Heart right ventricle (tissue), 16 donors: ENCODE results near the gene OSM. TPM values are rescaled to one million over a fixed set of nuclear protein-coding genes. Genes with fewer than 3 reads are reported as not detected.

Experiments used
- ATAC-seq, 8 donors: fragments of 200-7000 bp; cut with Tn5 transposase; one replicate each; pipeline ENCODE4 v1.9.1; 2020; ENCODE audit warnings: mild to moderate bottlenecking in 8 of 8, moderate library complexity in 8 of 8, moderate number of reproducible peaks in 1 of 8
- DNase-seq, 2 donors: peaks; one replicate each; pipeline ENCODE4 v3.0.0-alpha.2; 2020
- H3K27ac ChIP-seq, 10 donors: fragments of 200-600 bp; sonication (generic) in 2 of 10; one replicate each; pipeline versions ENCODE4 v1.5.0 to v1.8.0; 2020 to 2022; ENCODE audit warnings: mild to moderate bottlenecking in 3 of 10
- H3K27me3 ChIP-seq, 7 donors: fragments of 200-600 bp; one replicate each; pipeline ENCODE4 v1.8.0; 2021 to 2022; ENCODE audit warnings: mild to moderate bottlenecking in 2 of 7
- H3K36me3 ChIP-seq, 9 donors: fragments of 200-600 bp; sonication (generic) in 1 of 9; one replicate each; pipeline versions ENCODE4 v1.5.0 to v1.8.0; 2020 to 2022; ENCODE audit warnings: mild to moderate bottlenecking in 2 of 9
- H3K4me1 ChIP-seq, 9 donors: fragments of 200-600 bp; sonication (generic) in 1 of 9; one replicate each; pipeline versions ENCODE4 v1.5.0 to v1.8.0; 2020 to 2022; ENCODE audit warnings: mild to moderate bottlenecking in 4 of 9
- H3K4me3 ChIP-seq, 10 donors: fragments of 200-600 bp; sonication (generic) in 2 of 10; one replicate each; pipeline versions ENCODE4 v1.5.0 to v1.8.0; 2020 to 2022; ENCODE audit warnings: mild to moderate bottlenecking in 7 of 10, moderate library complexity in 2 of 10
- H3K9me3 ChIP-seq, 11 donors: fragments of 200-600 bp in 10 of 11; sonication (generic) in 2 of 11; one replicate each; pipeline versions ENCODE4 v1.5.0 to v1.8.0; 2013 to 2022; ENCODE audit warnings: mild to moderate bottlenecking in 2 of 11, control low read depth in 1 of 11, moderate library complexity in 1 of 11
- WGBS, 2 donors: extraction: QIAGEN DNeasy Blood & Tissue Kit; methylation state at CpG; one replicate each; pipeline ENCODE4 v1.1.7; 2013; ENCODE audit warnings: inconsistent platforms in 1 of 2; 5-methylcytosine and 5-hydroxymethylcytosine counted together
- intact Hi-C, 10 donors: fragments of 100-400 bp; cut with DNase I; formaldehyde crosslinking; loops; one replicate each; pipeline versions ENCODE4 v1.11.1 to v1.14.2; 2022
- polyA plus RNA-seq, 2 donors: library from polyadenylated mRNA; stranded (reverse); fragments of 200-250 nt; gene quantifications; one replicate each; pipeline ENCODE4 v1.2.3, GENCODE V29; 2013
- total RNA-seq, 10 donors: library from RNA; stranded (reverse); fragmentation: NEBNext Ultra II Directional in 3 of 10; extraction: Animal tissue kit (Norgen Biotek cat#: 25700) in 3 of 10; gene quantifications; one replicate each; pipeline versions ENCODE4 v1.2.1 to v1.2.4, GENCODE V29; 2021 to 2023
- TF ChIP-seq, protein P1 (sequence below), 9 donors: fragments of 200-600 bp; sonication (generic) in 2 of 9; IDR thresholded peaks; one replicate each; pipeline versions ENCODE4 v1.5.0 to v1.8.0; 2021 to 2022; ENCODE audit warnings: antibody characterized with exemption in 9 of 9, mild to moderate bottlenecking in 5 of 9, moderate library complexity in 1 of 9
- donor health status: Arrhythmogenic right ventricular cardiomyopathy.
- donor health status: ischemic (EF 13 %, LVEDD 7.1; RV severe dilation, severe dysfunction).
- donor health status: healthy with polysubstance abuse.
- donor health status: DM: no; HTN: yes; CAD: no.
- donor health status: DM: no; HTN: no; CAD: no.
- donor health status: ischemic (EF 25% LVEDD 6.9; RV normal size, moderate dysfunction).
- donor health status: ischemic (EF 25% LVEDD 5.7; RV mildly dilated, moderate dysfunction).
- donor health status: healthy.
- donor health status: DM: yes; HTN: yes; CAD: no.
- donor health status: Ischemic cardiomyopathy.
- donor health status: ischemic (EF 35%, LVEDD 5.7; RV mildly dilated, moderate dysfunction).
- donor health status: nonischemic (EF 11% LVEDD 7.7; RV severe dilation, severe dysfunction).
- donor health status: DM: yes; HTN: yes; CAD: no.
- donor health status: PGD.
- donor health status: ischemic (EF 29% LVEDD 5.4; RV normal size, mild dysfunction).
- donor health status: nonischemic (EF 23%, LVEDD 6.1; RV moderate dilation, normal function).

Gene OSM
- total and polyA plus RNA-seq, 12 donors: 0.20 to 2.8 (median 0.41) TPM; not detected in 3

DNA sequence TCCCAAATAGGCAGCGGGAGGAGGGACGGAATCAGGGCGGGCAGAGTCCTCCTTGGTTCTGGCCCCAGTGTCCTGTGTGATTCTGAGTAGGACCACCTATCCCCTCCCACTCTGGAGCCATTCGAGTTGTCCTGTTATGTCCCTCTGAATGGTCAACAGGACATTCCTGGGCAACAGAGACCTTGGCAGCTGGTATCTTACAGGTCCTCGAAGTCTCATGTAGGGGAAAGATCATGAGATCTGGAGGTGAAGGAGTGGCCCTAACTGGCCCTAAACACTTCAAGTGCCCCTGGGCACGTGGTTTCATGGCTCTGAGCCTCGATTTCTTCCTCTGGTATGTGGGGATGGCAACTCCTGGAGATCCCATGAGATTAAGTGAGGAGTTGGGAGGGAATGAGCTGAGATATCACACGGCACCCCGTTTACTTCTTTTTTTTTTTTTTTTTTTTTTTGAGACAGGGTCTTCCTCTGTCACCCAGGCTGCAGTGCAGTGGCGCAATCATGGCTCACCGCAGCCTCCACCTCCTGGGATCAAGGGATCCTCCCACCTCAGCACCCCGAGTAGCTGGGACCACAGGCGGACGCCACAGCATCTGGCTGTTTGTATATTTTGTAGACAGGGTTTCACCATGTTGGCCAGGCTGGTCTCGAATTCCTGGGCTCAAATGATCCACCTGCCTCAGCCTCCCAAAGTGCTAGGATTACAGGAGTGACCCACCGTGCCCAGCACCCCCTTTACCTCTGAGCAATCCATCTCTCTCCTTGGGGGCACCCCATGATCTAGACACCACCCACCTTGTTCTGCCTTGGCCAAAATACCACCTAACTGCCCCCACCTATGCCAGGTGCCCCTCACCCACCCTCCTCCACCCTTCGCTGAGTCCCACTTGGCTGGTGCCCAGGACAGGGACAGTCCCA lies 26.9 kb downstream of the OSM start:
- WGBS, 2 donors: 88 to 90% methylated on average over 17 of the region's 17 CpGs
- ATAC-seq: no peak
- Histone ChIP-seq H3K9me3 (no peaks in the 10 kb centered on the region), H3K36me3 (peaks cover 0 to 17% (median 0%) of the 10 kb centered on the region in 9 donors), H3K4me3 (no peak overlapping the region), H3K27me3 (peaks cover 0 to 56% (median 36%) of the 10 kb centered on the region in 7 donors), H3K4me1 (peaks cover 0 to 7% (median 0%) of the 10 kb centered on the region in 9 donors), H3K27ac (peak overlapping the region in 1 of 10 donors; percentile 58)
- TF ChIP-seq, protein P1, sequence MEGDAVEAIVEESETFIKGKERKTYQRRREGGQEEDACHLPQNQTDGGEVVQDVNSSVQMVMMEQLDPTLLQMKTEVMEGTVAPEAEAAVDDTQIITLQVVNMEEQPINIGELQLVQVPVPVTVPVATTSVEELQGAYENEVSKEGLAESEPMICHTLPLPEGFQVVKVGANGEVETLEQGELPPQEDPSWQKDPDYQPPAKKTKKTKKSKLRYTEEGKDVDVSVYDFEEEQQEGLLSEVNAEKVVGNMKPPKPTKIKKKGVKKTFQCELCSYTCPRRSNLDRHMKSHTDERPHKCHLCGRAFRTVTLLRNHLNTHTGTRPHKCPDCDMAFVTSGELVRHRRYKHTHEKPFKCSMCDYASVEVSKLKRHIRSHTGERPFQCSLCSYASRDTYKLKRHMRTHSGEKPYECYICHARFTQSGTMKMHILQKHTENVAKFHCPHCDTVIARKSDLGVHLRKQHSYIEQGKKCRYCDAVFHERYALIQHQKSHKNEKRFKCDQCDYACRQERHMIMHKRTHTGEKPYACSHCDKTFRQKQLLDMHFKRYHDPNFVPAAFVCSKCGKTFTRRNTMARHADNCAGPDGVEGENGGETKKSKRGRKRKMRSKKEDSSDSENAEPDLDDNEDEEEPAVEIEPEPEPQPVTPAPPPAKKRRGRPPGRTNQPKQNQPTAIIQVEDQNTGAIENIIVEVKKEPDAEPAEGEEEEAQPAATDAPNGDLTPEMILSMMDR (IDR thresholded peaks at IDR 0.05): no peak
- intact Hi-C loops: no loop called here
- DNase-seq: no peak

DNA sequence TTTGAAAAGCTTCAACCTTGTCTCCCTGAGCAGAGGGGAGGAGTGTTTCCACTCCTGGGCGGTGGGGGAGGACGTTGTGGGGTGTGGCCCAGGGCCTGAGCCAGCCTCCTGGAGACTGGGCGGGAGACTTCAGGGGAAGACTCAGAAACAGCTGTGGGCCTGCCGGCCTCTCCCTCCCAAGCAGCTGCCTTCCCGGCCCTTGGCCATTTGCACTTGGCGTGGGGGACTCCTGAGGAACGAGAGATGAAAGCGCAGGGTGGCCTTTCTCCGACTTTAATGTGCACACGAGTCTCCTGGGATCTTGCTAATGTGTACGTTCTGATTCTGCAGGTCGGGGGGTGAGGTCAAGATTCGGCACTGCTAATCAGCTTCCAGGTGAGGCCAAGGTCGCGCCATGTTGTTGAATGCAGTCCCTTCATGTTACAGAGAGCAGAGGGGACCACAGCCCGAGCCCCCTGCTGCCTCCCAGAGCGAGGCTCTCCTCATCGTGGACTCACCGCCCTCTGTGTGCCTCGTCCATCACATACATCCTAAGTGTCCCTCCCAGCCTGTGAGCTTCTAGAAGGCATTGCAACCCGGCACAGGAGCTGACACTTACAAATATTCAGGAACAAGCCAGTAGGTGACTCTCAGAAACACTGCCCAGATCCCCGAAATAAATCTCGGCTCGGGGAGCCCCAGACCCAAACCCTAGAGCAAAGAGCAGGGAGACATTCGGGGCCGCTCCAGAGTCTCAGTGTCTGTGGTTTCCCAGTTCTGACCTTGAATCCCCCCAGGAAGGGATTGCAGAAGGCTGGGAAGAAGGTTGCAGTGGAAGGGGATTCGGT lies 27.8 kb downstream of the OSM start:
- 68 to 71% methylated on average over 27 of the region's 27 CpGs for WGBS, 2 donors
- Histone ChIP-seq H3K4me3 (no peak overlapping the region), H3K27me3 (peaks cover 0 to 51% (median 28%) of the 10 kb centered on the region in 7 donors), H3K27ac (peak overlapping the region in 1 of 10 donors; percentile 58), H3K4me1 (peaks cover 0 to 7% (median 0%) of the 10 kb centered on the region in 9 donors), H3K9me3 (no peaks in the 10 kb centered on the region), H3K36me3 (peaks cover 0 to 12% (median 0%) of the 10 kb centered on the region in 9 donors)
- peak; percentile 40 to 44 for DNase-seq
- TF ChIP-seq, protein P1 (IDR thresholded peaks at IDR 0.05): no peak
- intact Hi-C loops: no loop called here
- peak in 7 of 8 donors; percentile 68 to 85 (median 76) for ATAC-seq

DNA sequence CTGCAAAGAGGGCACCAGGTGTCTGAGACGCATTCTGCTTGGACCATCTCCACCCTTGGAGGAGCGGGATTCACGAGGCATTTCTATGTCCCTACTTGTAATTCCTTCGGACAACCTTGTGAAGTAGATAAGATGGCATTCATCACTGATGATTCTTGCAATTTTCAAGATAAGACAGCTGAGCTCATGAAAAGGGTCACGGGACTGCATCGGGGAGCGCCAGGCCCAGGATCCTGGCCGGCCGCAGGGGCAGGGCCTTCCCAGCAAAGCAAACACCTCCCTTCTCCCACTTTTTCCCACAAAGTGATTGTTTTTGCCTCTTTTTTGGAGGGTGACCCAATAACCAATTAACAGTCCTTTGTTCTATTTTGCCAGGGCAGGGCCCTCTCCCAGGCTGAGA lies 28.5 kb downstream of the OSM start:
- Histone ChIP-seq H3K27ac (peak overlapping the region in 1 of 10 donors; percentile 41), H3K27me3 (peaks cover 0 to 51% (median 32%) of the 10 kb centered on the region in 7 donors), H3K36me3 (peaks cover 0 to 6% (median 0%) of the 10 kb centered on the region in 9 donors), H3K4me1 (peaks cover 0 to 7% (median 0%) of the 10 kb centered on the region in 9 donors), H3K9me3 (no peaks in the 10 kb centered on the region), H3K4me3 (no peak overlapping the region)
- intact Hi-C loops: no loop called here
- no peak for ATAC-seq
- DNase-seq: no peak
- 91 to 93% methylated on average over 9 of the region's 9 CpGs for whole genome bisulfite sequencing, 2 donors
- TF ChIP-seq, protein P1 (IDR thresholded peaks at IDR 0.05): no peak

DNA sequence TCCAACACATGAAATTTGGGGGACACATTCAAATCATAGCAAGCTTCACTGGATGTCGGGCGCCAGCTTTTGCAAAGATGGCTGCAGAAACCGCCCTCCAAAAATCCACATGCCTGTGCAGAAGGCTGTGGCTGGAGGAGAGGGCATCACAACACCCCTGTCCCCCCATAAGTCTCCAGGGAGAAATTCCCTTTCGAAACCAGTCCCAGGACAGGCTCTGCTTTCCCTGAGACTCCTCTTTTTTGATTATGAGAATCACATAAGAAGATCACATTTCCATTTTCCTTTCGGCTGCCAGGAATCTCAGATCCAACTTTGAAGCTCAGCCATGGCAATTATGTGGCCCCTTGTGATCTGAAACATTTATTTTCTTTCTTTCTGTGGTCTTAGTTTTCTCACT lies 29.8 kb downstream of the OSM start:
- 94 to 95% methylated on average over 5 of the region's 5 CpGs for WGBS, 2 donors
- peaks cover 0 to 7% (median 0%) of the 10 kb centered on the region in 9 donors for H3K4me1 ChIP-seq
- DNase-seq: no peak
- intact Hi-C loops: no loop called here
- peak overlapping the region in 1 of 10 donors; percentile 59 for H3K27ac ChIP-seq
- no peaks in the 10 kb centered on the region for H3K36me3 ChIP-seq
- TF ChIP-seq, protein P1 (IDR thresholded peaks at IDR 0.05): no peak
- ATAC-seq: no peak
- no peak overlapping the region for H3K4me3 ChIP-seq
- H3K27me3 ChIP-seq: peaks cover 0 to 50% (median 41%) of the 10 kb centered on the region in 7 donors
- H3K9me3 ChIP-seq: no peaks in the 10 kb centered on the region
